ENCODE results near the gene SLC25A21. TPM values are rescaled to one million over a fixed set of nuclear protein-coding genes. Genes with fewer than 3 reads are reported as not detected.

The SLC25A21 gene
- total RNA-seq, 1 donor from 2014 or later: 0.56 TPM

DNA sequence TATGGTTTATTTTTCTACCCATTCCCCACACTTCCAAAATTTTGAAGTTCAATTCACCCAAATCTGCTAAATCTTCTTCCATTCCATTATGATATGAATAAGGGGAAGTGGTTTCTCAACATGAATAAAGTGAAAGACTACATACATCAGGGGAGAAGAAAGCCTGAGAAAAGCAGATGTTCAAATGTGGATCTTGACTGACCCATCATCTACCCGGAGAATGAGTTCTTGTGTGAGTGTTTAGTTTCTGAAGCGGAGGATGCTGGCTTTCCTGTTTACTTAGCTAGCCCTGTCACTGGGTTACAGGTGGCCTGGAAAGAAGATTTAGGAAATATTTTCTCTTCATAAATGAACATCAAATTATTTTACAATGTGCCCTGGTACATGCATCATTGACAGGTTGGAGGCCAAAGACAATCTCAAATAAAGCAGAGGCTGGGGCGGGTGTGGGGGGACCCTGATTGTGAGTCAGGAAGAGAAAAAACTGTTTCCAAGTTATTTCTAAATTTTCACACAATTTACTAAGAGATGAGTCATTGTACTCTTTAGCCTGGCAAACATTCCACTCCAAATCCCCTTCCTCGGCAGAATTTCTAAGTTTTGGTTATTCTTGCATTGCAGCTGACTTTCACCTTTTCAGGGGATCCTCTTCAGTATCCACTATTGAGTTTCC is 135.6 kb downstream of the SLC25A21 start:
- Mint-ChIP-seq H3K4me3 (ENCODE audit: unreplicated experiment) (no peak overlapping the region), H3K27ac (ENCODE audit: unreplicated experiment) (peak overlapping the region; percentile 71), H3K9me3 (ENCODE audit: unreplicated experiment) (no peaks in the 10 kb centered on the region), H3K4me1 (ENCODE audit: unreplicated experiment) (peaks cover 53% of the 10 kb centered on the region), H3K27me3 (ENCODE audit: unreplicated experiment) (no peaks in the 10 kb centered on the region), H3K36me3 (ENCODE audit: unreplicated experiment) (no peaks in the 10 kb centered on the region)
- DNase-seq (ENCODE audit: extremely low spot score, unreplicated experiment): no peak
- TF ChIP-seq CTCF (IDR thresholded peaks at IDR 0.05): no peak

GRCh38 chr14:37035401-37035800 is 137.0 kb downstream of the SLC25A21 start:
- no peak for DNase-seq (ENCODE audit: extremely low spot score, unreplicated experiment)
- TF ChIP-seq CTCF (IDR thresholded peaks at IDR 0.05): no peak
- Mint-ChIP-seq H3K9me3 (ENCODE audit: unreplicated experiment) (no peaks in the 10 kb centered on the region), H3K4me3 (ENCODE audit: unreplicated experiment) (no peak overlapping the region), H3K4me1 (ENCODE audit: unreplicated experiment) (peaks cover 41% of the 10 kb centered on the region), H3K27ac (ENCODE audit: unreplicated experiment) (peak overlapping the region; percentile 71), H3K36me3 (ENCODE audit: unreplicated experiment) (no peaks in the 10 kb centered on the region), H3K27me3 (ENCODE audit: unreplicated experiment) (no peaks in the 10 kb centered on the region)

DNA sequence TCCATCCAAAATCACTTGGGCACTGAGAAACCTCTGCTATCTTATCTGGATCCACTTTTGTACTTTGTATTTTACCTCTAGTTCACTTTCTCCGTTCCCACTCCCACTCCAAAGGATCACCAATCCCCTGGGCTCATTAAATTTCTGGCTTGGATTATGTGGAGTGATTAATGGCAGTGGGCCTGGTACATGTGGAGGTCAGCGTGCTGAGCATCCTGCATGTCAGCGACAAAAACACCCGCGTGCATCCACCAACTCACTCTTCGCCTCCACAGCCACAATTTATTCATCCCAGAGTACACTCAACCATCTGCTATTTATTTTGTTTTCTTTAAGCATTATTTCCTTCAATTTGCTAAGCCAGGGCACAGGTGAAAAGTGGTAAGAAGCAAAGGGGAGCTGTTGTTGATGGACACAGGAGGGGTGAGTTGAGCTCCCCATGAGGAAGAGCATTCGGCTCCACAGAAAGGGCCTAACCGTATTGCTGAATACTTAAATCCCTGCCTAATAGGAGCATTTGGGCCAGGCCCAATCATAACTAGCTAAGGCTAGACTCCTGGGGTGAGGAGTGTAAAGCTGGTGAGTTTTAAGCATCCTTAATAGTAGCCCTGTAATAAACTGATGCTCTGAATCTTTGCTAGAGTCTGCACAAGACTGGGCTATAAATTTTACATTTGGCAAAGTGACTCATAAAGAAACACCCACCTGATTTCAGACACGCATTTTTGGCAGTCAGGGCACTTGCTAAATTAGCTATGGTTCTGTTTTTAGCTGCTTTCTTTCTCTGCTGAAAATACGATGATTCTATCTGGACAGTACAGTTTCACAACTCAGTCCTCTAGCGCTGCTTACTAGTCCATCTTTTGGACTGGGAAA is 137.8 kb downstream of the SLC25A21 start:
- no peak overlapping the region for H3K4me3 Mint-ChIP-seq (ENCODE audit: unreplicated experiment)
- no peak for DNase-seq (ENCODE audit: extremely low spot score, unreplicated experiment)

DNA sequence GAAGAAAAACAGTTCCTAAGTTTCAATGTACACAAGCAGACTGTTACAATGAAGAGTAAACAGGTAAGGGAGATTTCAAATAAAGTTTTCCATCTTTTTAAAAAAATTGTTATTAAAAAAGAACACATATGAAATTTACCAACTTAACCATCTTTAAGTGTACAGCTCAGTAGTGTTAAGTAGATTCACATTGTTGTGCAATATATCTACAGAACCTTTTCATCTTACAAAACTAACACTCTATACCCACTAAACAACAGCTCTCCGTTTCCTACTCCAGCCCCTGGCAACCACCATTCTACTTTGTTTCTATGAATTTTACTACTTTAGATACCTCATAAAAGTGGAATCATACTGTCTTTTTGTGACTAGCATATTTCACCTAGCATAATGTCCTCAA is 139.5 kb downstream of the SLC25A21 start:
- Mint-ChIP-seq H3K27ac (ENCODE audit: unreplicated experiment) (no peak overlapping the region), H3K27me3 (ENCODE audit: unreplicated experiment) (no peaks in the 10 kb centered on the region), H3K4me3 (ENCODE audit: unreplicated experiment) (no peak overlapping the region), H3K9me3 (ENCODE audit: unreplicated experiment) (no peaks in the 10 kb centered on the region), H3K4me1 (ENCODE audit: unreplicated experiment) (peaks cover 36% of the 10 kb centered on the region), H3K36me3 (ENCODE audit: unreplicated experiment) (no peaks in the 10 kb centered on the region)
- DNase-seq (ENCODE audit: extremely low spot score, unreplicated experiment): no peak
- TF ChIP-seq CTCF (IDR thresholded peaks at IDR 0.05): no peak

More for the DNA sequence above, 137.8 kb downstream of the SLC25A21 start:
- H3K4me1 Mint-ChIP-seq (ENCODE audit: unreplicated experiment): peaks cover 40% of the 10 kb centered on the region
- TF ChIP-seq CTCF (IDR thresholded peaks at IDR 0.05): no peak
- peak overlapping the region; percentile 71 for H3K27ac Mint-ChIP-seq (ENCODE audit: unreplicated experiment)
- H3K27me3 Mint-ChIP-seq (ENCODE audit: unreplicated experiment): no peaks in the 10 kb centered on the region
- H3K9me3 Mint-ChIP-seq (ENCODE audit: unreplicated experiment): no peaks in the 10 kb centered on the region
- no peaks in the 10 kb centered on the region for H3K36me3 Mint-ChIP-seq (ENCODE audit: unreplicated experiment)

DNA sequence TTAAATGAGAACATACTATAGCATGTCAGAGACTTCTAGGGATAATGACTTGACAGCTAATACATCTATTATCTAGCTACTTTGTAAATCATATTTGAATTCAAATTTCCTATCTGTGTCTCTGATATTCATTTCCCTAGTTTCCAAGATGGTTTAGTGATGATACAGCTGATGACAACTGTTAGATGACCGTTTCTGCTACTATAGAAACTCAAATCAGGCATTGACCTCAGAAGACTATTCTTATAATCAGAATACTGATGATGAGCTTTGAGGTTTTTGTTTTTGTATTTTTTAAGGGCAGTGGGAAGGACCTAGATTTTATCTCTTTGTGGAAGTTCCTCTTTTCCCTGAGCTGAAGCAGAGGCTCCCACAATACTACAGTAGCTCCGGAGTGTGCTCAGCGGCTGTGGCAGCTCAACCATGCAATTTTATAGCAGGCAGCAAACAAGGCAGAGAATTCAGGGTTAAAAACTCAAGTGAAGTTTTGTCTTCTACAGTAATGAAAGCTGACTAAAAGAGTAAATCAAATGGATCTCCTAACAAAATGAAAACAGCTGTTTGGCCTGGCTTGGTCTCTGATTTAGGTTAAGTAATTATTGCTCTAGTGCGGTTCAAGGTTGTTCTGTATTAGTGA is 145.1 kb downstream of the SLC25A21 start:
- no peak for DNase-seq (ENCODE audit: extremely low spot score, unreplicated experiment)
- H3K4me1 Mint-ChIP-seq (ENCODE audit: unreplicated experiment): peaks cover 42% of the 10 kb centered on the region
- TF ChIP-seq CTCF (IDR thresholded peaks at IDR 0.05): no peak

More for the DNA sequence above, 145.1 kb downstream of the SLC25A21 start:
- Mint-ChIP-seq H3K36me3 (ENCODE audit: unreplicated experiment) (no peaks in the 10 kb centered on the region), H3K4me3 (ENCODE audit: unreplicated experiment) (no peak overlapping the region), H3K9me3 (ENCODE audit: unreplicated experiment) (no peaks in the 10 kb centered on the region), H3K27me3 (ENCODE audit: unreplicated experiment) (no peaks in the 10 kb centered on the region), H3K27ac (ENCODE audit: unreplicated experiment) (no peak overlapping the region)
